Hepatocyte (in vitro differentiated cells): ENCODE measurements around the gene ABCC3.

Experiments used
- EZH2 ChIP-seq: fragments of 200-600 bp; sonication (generic); IDR thresholded peaks from 2 replicates; pipeline ENCODE4 v1.6.1; 2016; ENCODE audit warnings: antibody characterized with exemption, mild to moderate bottlenecking, borderline replicate concordance
- TF ChIP-seq, protein P1 (sequence below): fragments of 200-600 bp; sonication (generic); IDR thresholded peaks from 2 replicates; pipeline ENCODE4 v1.5.1; 2016; ENCODE audit warnings: antibody characterized with exemption, mild to moderate bottlenecking; ENCODE audit not compliant: poor library complexity

GRCh38 chr17:50609380-50610074 is 25.2 kb upstream of the ABCC3 start:
- TF ChIP-seq, protein P1, sequence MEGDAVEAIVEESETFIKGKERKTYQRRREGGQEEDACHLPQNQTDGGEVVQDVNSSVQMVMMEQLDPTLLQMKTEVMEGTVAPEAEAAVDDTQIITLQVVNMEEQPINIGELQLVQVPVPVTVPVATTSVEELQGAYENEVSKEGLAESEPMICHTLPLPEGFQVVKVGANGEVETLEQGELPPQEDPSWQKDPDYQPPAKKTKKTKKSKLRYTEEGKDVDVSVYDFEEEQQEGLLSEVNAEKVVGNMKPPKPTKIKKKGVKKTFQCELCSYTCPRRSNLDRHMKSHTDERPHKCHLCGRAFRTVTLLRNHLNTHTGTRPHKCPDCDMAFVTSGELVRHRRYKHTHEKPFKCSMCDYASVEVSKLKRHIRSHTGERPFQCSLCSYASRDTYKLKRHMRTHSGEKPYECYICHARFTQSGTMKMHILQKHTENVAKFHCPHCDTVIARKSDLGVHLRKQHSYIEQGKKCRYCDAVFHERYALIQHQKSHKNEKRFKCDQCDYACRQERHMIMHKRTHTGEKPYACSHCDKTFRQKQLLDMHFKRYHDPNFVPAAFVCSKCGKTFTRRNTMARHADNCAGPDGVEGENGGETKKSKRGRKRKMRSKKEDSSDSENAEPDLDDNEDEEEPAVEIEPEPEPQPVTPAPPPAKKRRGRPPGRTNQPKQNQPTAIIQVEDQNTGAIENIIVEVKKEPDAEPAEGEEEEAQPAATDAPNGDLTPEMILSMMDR = no peak
- no peak for TF ChIP-seq EZH2
